Inferior parietal cortex (tissue), 1 donor: Measurements from ENCODE around the gene CADM1.

Experiments used
- DNase-seq: peaks from one replicate; pipeline ENCODE4 v3.0.0-alpha.2; 2016; ENCODE audit errors: extremely low spot score

Gene CADM1

DNA sequence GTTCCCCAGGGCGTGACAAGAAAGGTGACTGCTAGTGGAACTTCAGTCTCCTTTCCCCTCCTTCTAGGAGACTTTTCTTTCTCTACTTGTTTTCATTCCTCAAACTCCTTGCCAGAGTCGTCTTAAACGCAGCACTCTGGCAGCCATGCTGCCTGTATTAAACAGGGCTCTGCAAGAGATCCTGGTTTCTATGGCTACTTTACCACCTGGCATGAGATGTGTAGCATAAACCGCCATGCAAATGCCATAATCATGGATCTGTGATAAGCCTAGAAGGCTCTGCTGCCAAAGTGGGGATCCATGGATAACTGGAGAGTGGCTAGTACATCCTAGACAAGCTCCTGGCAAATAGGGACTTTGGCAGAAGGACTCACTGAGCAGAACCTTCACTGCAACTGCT, 321.1 kb downstream of the CADM1 start:
- DNase-seq: no peak

DNA sequence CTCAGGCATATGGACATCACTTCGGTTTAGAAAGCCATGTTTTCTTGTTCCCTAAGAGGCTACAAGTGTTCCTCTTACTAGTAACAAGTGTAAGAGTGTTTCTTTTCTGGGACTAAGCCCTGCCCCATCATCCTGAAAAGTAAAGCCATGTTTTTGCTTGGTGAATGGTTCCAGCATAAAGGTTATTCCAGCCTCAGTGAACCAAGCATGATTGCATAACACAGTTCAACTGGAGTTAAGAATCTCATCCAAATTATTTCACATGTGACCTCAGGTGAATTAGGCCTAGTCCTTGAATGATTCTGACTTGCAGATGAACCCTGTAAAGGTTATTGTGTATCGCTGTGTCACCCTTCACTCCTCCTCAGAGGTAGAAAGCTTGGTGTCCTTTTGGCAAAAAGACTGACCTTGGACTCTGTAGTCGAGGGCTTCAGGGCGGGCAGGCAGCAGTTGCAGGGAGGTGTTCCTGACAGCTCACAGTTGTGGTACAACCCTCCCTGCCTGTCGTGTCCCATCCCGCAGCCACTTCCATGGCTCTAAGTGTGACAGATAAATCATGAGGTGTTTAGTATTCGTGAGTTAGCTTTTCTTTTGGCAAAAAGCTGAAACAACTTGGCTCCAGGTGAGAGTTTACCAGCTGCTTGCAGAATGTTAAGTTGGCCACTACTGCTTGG, 321.8 kb downstream of the CADM1 start:
- DNase-seq: no peak

DNA sequence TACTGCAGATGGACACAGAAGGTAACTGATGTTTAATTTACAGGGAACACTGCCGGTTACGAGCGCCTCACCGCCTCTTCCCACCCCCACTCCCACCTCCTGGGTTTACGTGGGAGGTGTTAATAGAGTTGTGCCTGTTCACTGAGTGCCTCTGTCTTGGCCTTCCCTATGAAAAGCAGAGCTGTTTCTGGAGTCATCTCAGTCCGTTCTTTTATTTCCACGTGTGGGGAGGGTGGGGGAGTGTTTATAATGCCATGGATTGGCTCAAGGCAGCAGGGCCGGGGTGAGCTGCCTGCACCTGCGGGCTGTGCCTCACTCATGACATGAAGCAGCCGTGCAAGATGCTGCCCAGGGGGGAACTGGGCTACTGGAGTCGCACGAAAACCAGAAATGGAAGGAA, 322.7 kb downstream of the CADM1 start:
- DNase-seq: no peak

GRCh38 chr11:115180272-115180671, 323.9 kb downstream of the CADM1 start:
- DNase-seq: no peak

DNA sequence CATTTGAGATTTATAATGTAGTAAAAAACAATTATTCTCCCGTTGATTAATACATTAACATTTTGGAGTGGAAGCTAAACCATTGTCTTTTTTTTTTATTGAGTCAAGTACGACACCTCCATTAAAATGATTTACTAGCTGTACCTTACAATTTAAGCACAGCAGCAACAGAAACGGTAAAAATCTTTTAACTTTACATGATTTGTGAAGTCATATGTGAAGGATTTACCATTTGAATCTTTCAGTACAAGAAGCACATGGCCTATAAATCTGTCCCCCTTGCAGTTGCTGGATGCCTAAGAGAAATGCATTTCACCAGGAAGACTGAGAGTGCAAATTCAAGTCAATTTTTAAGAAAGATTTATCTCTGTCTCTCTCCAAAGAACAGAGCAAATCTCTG, 324.6 kb downstream of the CADM1 start:
- no peak for DNase-seq

GRCh38 chr11:115178705-115179104, 325.5 kb downstream of the CADM1 start:
- no peak for DNase-seq

GRCh38 chr11:115173136-115173535, 331.1 kb downstream of the CADM1 start:
- no peak for DNase-seq

- DNase-seq: peak; percentile 77
Measured at GRCh38 chr11:115170133-115170815, 333.9 kb downstream of the CADM1 start.

GRCh38 chr11:115169251-115169650, 335.0 kb downstream of the CADM1 start:
- DNase-seq: peak; percentile 41

GRCh38 chr11:115168686-115169085, 335.5 kb downstream of the CADM1 start:
- no peak for DNase-seq

DNA sequence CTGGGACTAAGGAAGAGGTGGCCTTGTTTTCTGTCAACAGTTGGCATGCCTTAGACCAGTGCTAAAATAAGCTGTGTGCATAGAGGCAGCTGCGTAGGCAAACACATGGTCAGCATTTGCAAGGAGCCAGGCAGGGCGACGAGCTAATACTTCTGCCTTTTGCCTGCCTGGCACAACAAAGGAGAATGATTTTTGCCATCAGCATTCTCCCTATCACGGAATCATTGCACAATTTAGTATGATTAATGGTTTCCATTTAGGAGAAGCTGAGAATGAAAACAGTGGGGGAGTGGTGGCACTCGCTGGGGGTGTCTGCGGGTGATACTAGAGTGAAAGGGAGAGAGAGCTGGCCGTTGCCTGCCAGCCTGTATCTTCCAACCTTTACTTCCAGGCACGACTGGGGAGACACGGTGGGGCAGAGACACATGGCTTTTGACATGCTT, 336.0 kb downstream of the CADM1 start:
- DNase-seq: peak; percentile 34

DNA sequence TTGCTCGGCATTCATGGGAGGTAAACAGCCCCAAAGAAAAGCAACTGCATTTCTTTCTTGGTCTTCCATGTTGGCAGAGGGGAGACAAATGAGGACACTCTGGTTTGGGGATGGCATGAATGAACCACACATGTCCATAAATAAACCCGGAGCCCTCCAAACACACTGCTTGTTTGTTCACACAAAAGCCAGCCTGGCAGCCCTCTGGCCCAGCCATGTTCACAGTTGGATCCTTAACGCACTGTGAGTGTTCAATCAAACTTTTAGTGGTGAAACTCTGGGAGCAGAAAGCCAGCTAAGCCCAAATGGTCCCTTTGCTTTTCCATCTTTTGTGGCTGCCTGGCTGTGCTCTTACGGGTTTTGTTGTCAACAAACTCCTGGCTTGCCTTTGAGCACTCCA, 336.8 kb downstream of the CADM1 start:
- no peak for DNase-seq

- DNase-seq: no peak
Measured at GRCh38 chr11:115166820-115167219, 337.4 kb downstream of the CADM1 start.

DNA sequence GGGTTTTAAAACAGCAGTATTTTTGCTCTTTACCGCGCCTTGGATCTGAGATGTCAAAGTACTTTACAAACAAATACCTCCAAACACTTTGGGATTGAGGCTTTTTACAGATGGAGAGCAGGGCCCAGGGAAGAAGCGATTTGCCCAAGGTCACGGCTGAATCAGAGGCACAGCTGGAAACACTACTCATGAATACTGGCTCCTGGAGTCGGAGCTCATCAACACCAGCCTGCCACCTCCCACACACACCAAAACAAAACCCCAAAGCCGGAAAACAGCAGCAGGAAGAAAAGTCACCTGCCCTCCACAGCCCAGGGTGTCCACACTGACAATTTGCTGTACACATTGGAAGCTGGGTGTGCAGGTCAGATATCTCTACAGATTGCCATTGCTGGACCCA, 339.4 kb downstream of the CADM1 start:
- DNase-seq: no peak

DNA sequence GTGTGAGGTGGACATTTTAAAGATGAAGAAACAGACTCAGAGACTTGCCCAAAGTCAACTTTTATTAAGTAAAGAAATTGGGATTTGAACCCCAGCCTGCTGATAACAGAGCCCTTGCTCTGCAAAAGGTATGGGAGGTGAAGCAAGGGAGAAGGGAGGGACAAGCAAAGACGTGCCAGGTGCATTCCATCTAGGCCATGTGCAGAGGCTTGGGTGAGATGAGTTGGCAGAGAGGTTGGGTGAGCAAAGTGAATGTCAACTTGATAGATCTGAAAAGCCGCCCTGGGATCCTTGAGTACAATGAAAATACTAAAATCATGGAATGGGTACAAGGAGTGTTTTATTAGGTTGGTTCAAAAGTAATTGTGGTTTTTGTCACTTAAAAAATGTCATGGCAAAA, 341.3 kb downstream of the CADM1 start:
- no peak for DNase-seq

- DNase-seq: no peak
Measured at GRCh38 chr11:115161876-115162275, 342.3 kb downstream of the CADM1 start.

DNA sequence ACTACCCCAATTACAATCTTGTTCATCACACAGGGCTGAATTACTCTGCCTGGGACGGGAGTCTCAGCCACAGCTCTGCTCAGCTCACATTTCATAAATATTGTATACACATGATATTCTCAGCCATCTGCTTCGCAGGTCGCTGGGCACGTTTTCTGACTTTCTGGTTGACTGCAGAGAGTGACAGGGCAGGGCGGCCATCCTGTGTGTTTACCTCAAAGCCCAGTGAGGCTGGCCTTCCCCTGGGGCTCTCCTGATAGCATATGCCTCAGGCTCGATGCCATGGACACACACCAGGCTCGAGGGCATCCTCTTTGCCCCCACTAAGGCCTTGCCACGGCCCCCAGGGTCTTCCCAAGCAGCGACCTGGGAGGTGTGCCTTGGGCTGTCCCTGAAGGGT, 345.0 kb downstream of the CADM1 start:
- DNase-seq: no peak

DNA sequence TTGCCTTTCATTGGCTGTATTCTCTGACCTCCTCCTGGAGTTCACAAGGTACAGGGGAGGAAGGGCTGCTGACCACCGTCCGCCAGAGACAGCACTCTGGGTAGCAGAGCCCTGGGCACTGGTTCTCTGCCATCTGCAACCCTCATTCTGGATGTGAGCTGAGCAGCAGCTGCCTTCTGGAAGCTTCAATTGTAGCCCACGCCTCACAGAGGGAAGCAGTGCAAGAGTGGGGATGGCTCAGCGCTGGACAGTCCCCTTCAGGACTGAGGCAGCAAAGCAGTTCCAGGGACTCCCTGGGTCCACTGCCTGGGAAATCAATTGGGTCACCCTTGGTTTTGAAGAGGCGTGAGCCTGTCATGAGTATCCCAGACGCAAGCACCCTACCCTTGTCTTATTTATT, 346.2 kb downstream of the CADM1 start:
- no peak for DNase-seq

- DNase-seq: no peak
Measured at GRCh38 chr11:115157247-115157646, 347.0 kb downstream of the CADM1 start.

- DNase-seq: no peak
Measured at GRCh38 chr11:115155978-115156377, 348.2 kb downstream of the CADM1 start.

DNA sequence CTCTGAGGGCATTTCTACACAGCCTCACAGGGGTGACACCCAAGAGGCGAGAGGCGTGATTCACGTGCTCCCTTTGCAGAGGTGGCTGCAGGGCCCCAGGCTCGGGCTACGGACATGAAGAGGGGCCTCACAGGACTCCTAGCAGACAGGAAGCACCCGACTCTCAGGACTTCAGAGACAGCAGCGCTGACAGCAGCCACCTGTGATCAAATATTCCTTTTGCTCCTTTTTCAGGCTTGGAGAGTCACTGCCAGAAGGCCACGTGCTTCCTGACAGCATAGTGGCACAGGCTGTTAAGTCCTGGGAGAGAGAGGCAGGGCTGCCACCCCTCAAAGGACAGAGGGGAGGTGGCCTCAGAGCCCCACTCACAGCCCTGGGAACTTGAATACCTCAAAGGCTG, 348.9 kb downstream of the CADM1 start:
- no peak for DNase-seq

GRCh38 chr11:115154355-115154736, 349.9 kb downstream of the CADM1 start:
- no peak for DNase-seq

GRCh38 chr11:115153731-115154354, 350.4 kb downstream of the CADM1 start:
- DNase-seq: no peak
